ENCODE results near the gene MPO. TPM values are rescaled to one million over a fixed set of nuclear protein-coding genes. Genes with fewer than 3 reads are reported as not detected.
A peak's percentile ranks its signal among the peaks of the same experiment; 100 is the strongest.

MPO gene
- total and polyA plus RNA-seq, 2 of the 8 experiments (the other 6 are each of a cell fraction or from before 2014, with no cell fraction given): 0.06 to 0.74 TPM

GRCh38 chr17:58302171-58302918, 21.6 kb upstream of the MPO start:
- Histone ChIP-seq H4K20me1 (replicated peaks in 1 of 2; ENCODE audit: control insufficient read depth in 1 of 2, insufficient read depth in 2 of 2, low read length in 2 of 2) (no peaks in the 10 kb centered on the region), H3K18ac (ENCODE audit: extremely low read depth, low read length) (no peak overlapping the region), H3K23me2 (ENCODE audit: low read depth, low read length) (no peaks in the 10 kb centered on the region), H3K9ac (replicated peaks in 1 of 4; ENCODE audit: extremely low read depth in 1 of 4, low read depth in 3 of 4, low read length in 3 of 4) (no peak overlapping the region), H3K36me3 (ENCODE audit: control insufficient read depth in 2 of 4, insufficient read depth in 4 of 4, low read length in 3 of 4) (0 out of 8 replicates have a peak, but pooled peaks cover 0 to 2% (median 0%) of the 10 kb centered on the region in 4 experiments), H2AFZ (ENCODE audit: low read length) (no peak overlapping the region), H2BK120ac (replicated peaks; ENCODE audit: low read depth, low read length) (no peak overlapping the region), H2BK5ac (ENCODE audit: low read depth, low read length) (0 out of 2 replicates have a peak overlapping the region, but pooled peaks have one; percentile 35), H2BK15ac (ENCODE audit: low read length) (0 out of 2 replicates have a peak overlapping the region, but pooled peaks have one; percentile 18), H3K27me3 (replicated peaks in 1 of 4; ENCODE audit: control insufficient read depth in 3 of 4, extremely low read depth in 1 of 4, insufficient read depth in 3 of 4, low read length in 3 of 4) (no peaks in the 10 kb centered on the region), H3K14ac (ENCODE audit: insufficient read length) (no peak overlapping the region), H3K23ac (ENCODE audit: insufficient read length) (no peak overlapping the region), H2AK5ac (ENCODE audit: low read depth, low read length) (no peak overlapping the region), H3K9me3 (ENCODE audit: insufficient read depth in 2 of 2, low read depth in 1 of 2, low read length in 1 of 2) (no peaks in the 10 kb centered on the region), H4K5ac (ENCODE audit: insufficient read length, low read depth, low read length) (no peak overlapping the region), H4K91ac (replicated peaks; ENCODE audit: insufficient read length, low read length) (no peak overlapping the region), H3K4me3 (ENCODE audit: extremely low read depth in 1 of 4, insufficient read depth in 2 of 4, low read depth in 3 of 4, low read length in 4 of 4) (no peak overlapping the region), H3K4me2 (ENCODE audit: insufficient read depth in 1 of 2, low read depth in 2 of 2, low read length in 2 of 2) (no peak overlapping the region), H4K8ac (ENCODE audit: extremely low read depth, insufficient read depth, low read length) (0 out of 2 replicates have a peak overlapping the region, but pooled peaks have one; percentile 1), H3K4me1 (replicated peaks in 1 of 4; ENCODE audit: control insufficient read depth in 3 of 4, insufficient read depth in 4 of 4, low read length in 3 of 4) (peaks cover 0 to 5% (median 4%) of the 10 kb centered on the region in 4 experiments; a peak in 5 of 7 replicates), H2BK20ac (ENCODE audit: low read length) (no peak overlapping the region), H3K79me1 (ENCODE audit: low read depth, low read length) (no peaks in the 10 kb centered on the region), H2BK12ac (ENCODE audit: low read depth, low read length) (no peak overlapping the region), H3K27ac (ENCODE audit: low read depth, low read length) (no peak overlapping the region), H3K79me2 (ENCODE audit: control insufficient read depth in 1 of 2, insufficient read depth in 2 of 2, low read length in 2 of 2) (no peaks in the 10 kb centered on the region), H3K56ac (replicated peaks; ENCODE audit: insufficient read length, low read depth, low read length) (no peak overlapping the region), H3K4ac (replicated peaks; ENCODE audit: insufficient read length, low read depth, low read length) (no peak overlapping the region)
- DNase-seq (ENCODE audit: low read depth in 1 of 2, low spot score in 2 of 2) (peak in 1 of 2 experiments; percentile 41), FAIRE-seq (no peak)
- 93% methylated on average over 9 of the region's 9 CpGs; no CpG with 5 or more reads in 1 of the 2 experiments for WGBS, 2 experiments (ENCODE audit: extremely low coverage in 1 of 2, insufficient coverage in 1 of 2, insufficient read length in 1 of 2, insufficient replicate concordance in 2 of 2, low coverage in 1 of 2, low lambda C conversion rate in 2 of 2, missing lambda C conversion rate in 1 of 2)
- ChIA-PET CTCF (ENCODE audit: partially characterized antibody) (interaction anchor here (0.6 to 9.4 kb wide), 13 partner anchors 11 to 1230 kb away, joined by 3 to 172 read pairs (median 3); partner anchors contain the start of gene MPO), POLR2A (ENCODE audit: partially characterized antibody) (interaction anchor here (1.2 to 2.5 kb wide), 5 partner anchors 13 to 50 kb away, joined by 3 to 9 read pairs (median 6); partner anchors contain the start of genes SUPT4H1 and TSPOAP1)
